GM19238 (cell line): ENCODE measurements around the gene SCYL1.

Experiments used
- DNase-seq: peaks from one replicate; pipeline ENCODE4 v3.0.0; 2011; ENCODE audit warnings: low spot score; ENCODE audit not compliant: insufficient read length

SCYL1 gene

DNA sequence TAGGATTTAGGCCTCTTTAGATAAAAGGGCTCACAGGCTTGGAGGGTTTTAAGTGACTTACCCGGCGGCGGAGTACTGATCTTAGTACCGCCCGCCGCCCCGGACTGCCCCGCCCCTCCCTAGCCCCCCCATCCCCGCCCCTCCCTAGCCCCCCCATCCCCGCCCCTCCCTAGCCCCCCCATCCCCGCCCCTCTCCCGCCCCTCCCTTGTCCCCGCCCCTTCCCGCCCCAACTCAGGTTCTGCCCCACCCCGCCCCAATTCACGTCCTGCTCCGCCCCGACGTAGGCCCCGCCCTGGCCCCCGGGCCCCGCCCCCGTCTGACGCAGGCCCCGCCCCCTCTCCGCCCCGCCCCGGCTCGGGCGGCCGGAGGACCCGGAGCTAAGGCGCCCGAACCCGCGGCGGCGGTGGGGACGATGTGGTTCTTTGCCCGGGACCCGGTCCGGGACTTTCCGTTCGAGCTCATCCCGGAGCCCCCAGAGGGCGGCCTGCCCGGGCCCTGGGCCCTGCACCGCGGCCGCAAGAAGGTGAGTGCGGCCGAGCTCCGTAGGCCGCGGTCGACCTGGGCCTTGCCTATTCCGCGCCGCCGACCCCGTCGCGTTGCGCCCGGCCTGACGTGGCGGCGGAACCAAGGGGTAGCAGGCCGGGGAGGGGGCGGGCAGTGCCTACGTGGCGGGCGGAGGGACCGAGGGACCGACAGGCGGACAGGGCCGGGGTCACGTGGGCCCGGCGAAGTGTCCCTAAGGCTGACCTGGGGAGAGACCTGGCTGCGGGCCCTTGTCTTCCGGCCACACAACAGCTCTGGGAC, at the start of gene SCYL1:
TSS of gene SCYL1 (plus strand) at position 343 of the 805 bp plus-strand sequence. CDS start at position 414, 71 bp downstream.
- peak; percentile 76 for DNase-seq

DNA sequence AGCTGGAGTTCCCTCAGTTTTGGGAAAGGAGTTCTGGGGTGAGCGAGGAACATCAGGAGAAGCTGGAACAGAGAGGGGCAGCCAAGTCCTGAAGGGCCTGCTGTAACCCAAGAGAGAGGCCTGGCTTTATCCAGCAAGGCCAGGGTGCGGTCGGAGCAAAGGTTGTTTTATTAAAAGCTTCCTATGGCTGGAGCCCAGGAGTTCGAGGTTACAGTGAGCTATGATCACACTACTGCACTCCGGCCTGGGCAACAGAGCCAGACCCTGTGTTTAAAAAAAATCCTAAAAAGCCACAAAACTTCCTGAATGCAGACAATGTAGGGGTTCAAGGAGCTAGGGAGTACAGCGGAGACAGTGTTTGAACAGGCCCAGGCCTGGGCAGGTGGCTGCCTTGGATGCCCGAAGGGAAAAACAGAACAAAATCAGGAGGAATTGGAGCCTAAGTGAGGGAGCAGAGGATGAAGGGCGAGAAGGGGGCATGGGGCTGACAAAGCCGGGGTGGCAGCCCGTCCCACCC, 48.2 kb upstream of the SCYL1 start:
- DNase-seq, result no peak

DNA sequence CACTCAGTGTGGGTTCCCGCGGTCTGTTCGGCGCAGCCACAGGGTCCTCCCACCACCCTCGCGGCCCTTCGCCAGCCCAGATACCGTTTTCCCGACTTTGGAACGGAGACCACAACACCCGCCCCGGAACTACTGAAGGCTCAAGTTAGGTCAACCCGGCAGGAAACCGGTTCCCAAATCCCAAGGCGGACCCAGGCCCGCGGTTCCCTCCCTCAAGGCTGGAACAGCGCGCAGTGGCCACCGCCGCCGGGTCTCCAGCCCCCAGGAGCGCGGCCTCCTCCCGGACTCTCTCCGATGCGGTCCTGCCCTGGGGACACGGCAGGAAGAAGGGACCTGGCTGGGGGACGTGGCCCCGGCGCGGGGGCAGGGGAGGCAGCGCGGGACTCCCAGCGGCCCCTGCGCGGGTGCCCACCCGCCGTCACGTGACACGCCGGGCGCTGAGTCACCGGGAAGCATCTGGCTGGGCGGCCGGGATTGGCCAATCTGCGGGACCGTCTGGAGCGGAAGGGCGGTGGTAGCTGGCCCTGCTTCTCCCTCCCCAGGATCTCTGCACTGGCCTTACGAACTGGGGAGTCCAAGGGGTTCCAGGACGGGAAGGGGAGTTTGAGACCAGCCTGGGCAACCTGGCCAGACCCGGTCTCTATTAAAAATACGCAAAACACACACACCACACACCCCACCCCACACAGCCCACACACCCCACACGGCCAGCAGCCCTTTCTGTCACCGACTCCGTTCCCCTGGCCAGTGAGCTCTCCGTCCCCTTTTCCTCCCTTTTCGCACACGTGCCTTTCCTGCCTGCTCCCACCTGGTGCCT, 47.5 kb upstream of the SCYL1 start:
- DNase-seq, result peak; percentile 95

DNA sequence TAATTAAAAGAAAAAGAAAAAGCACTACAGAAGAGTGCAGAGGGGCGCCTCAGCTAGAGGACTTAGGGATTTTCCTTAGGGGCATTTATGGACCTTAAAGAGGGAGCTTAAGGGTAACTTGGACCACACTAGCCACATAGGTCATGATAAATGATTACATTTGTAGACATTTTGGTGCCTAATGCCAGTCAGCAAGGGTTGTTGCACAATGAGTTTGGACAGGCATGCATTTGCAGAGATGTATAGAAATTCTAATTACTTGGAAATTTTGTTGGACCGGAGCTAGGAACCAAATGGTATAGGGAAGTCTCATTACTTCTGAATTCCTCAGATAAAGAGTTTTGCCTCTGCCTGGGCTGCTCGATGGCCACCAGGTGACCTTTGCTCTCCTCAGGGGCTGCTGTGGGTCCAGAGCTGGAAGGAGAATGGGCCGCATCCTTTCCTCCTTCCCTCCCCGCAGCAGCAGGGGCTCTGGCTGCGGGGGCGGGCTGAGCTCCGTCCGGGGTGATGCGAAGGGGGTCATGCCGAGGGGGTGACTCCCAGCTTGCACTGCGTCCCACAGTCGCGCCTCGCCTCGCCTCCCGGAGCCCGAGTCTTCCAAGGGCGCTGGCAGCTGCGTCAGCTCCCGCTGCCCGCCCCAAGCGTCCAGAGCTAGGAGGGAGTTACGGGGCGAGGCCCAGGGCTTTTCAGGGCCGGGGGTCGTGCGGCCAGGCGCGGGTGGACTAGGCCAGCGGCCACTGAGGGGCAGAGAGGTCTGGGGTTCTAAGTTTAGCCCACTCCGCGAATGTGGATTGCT, 46.3 kb upstream of the SCYL1 start:
- DNase-seq, result no peak

DNA sequence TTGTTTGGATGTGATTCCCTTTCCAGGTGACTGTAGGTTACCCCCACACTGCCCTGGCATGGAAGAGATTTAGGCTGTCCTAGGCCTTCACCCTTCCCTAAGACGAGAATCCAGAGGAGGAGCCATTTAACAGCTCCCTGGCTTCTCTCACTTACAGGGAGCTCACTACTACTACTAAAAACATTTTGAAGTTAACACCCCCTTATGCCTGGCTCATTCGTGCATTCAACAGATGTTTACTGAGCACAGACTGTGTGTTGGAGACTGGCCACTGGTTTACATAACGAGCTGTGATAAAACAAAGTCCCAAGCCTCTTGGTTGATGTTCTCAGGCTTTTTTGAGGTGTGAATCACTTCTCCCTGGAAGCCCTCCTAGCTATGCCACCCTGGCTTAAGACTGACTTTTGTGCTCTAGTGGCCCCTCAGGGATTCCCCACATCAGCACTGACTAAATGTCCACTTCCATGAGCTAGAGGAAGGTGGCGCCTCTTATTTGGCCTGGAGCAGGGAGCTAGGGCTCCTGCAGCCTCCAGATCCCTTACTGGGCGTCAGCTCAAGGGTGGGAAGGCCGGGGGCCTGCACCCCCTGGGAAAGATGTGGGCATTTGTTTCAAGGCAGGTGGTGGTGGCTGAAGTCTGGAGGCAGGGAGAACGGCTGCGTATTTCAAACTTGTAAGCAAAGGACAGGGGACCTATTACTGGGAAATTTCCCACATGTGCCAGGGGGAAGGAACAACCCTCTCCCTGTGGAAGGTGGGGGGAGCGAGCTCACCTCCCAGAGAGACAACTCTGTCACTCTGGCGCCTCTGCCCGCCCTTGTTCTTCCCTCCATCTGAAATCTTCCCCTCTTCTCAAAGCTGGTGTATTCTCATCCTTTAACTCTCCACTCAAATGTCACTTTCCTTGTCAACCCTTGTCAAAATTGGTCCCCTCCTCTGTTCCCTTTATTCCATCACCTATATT, 45.4 kb upstream of the SCYL1 start:
- no peak for DNase-seq

DNA sequence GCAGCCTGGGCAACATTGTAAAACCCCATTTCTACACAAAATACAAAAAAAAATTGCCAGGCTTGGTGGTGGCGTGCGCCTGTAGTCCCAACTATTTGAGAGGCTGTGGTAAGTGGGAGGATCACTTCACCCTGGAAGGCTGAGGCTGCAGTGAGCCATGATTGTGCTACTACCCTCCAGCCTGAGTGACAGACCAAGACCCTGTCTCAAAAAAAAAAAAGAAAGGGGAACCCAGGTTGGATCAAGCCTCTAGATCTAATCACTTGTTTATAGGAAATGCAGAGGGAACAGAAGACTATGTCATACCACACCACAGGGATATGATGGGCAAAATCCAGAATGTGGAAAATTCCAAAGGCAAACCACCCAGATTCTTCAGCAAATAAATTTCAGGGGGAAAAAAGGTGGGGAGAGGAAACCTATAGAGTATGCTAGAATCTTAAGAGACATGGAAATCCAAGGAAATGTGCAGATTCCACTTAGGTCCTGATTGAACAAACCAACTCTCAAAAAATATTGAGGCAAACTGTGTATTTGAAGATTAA, 42.5 kb upstream of the SCYL1 start:
- DNase-seq, result no peak

DNA sequence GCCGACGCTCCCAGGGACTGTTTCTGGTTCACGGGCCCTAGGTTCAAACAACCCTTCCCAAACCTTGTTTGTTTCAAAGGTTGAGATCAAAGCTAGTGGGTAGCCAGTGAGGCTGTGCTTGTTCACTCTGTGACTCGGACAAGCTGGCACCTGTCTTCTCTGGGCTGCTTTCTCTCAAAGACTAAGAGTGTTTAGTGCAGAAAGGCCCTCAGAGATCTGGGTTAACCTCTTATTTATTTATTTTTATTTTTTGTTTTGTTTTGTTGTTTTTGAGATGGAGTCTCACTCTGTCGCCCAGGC, 39.0 kb upstream of the SCYL1 start:
- DNase-seq, result no peak

DNA sequence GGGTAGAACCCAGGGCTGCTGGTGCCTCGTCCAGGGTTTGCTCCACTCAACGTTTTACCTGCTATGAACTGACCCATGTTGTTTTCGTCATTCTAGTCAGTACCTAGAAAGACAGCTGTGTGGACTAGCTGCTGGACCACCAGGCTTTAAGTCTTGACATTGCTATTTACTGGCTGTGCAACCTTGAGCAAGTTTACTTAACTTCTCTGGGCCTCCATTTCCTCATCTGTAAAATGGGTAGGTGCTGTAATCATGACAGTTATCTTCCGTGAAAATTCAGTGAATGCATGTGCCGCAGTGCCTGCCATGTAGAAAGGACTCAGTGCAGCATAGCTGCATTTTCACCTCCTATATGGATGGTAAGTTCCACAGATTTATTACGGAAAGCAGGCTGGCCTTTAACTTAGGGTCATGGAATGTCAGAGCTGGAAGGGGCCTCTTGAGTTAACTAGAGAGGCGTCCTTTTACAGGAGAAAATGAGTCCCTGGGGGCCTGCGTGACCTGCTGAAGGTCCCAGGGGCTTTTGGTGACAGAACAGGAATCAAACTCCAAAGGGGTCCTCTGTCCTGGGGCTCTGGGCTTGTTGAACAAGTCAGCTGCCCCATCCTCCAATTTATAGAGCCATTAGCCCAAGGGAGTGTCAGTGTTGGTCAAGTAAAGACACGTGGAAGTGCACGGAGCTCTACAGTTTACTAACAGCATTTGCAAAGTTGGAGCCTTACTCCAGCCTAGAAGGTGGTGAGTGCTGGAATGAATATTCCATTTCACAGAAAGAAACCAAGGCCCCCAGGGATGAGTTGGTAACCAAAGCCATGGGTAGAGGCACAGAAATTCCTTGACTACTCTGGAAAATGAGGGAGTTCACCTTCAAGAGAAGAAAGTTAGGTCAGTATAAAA, 38.1 kb upstream of the SCYL1 start:
- DNase-seq, result no peak

DNA sequence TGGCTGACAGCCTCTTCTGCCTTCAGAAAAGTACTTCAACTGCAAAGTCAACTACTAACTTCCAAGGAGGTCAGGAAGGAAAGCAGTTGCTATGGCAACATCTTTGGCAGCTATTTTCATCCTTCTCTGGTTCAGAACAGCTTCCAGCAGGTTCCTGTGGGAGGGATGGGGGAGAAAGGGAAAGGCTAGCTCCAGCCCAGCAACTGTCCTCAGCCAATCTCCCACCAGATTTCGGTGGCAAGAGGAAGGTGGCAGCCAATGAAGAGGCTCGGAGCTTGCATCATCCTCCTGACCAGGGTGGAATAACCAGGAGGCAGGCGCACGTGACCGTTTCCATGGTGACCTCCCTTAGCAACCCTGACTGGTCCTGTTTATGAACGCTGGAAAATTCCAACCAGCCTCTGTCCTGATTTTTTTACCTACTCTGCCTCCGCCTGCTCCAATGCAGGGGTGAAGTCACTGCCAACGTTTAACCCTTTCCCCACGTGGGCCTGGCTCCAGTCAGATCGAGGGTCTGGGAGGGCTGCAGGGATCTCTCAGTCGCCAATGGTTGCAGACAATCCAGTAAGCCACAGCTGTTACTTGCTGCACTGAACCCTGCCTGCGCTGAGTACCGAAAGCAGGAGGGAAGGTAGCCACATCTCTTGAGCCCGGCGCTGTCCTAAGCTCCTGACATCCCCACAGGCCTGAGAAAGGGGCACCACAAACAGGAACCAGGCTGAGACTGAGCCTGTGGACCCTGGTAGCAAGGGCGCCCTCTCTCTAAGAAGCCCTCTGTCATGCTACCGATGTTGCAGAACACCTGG, 37.2 kb upstream of the SCYL1 start:
- DNase-seq, result peak; percentile 70

DNA sequence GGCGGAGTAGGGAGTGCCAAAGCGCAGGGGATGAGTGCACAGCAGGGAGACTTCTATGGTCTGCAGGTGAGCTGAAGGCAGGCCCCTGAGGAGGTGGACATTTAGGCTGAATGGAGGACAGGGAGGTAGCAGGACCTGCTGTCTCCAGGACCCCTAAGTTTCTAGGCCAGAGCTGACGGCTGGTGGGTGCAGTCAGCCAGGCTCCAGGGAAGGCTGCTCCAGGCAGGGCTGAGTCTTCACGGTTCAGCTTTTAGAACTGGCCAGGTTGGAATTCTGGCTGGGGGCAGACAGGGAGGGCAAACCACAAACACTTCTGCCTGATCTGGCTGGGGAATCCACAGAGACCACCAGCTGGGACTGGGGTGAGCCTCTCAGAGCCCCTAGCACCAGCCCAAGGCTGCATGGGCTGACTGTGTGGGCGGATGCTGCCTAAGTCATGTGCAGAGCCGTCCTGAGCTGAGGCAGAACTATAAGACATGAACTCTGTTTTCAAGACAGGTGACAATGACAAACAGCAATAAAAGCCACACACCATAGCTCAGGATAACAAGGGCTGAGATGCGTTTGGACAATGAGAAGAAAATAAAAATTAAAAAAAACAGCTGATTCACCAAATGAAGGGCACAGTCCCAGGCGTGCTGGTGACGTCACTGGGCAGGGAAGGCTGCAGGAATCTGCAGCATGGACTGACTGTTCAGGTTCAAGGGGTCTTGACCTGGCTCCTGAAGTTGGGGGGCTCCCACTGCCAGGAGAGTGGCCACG, 36.4 kb upstream of the SCYL1 start:
- DNase-seq, result no peak

DNA sequence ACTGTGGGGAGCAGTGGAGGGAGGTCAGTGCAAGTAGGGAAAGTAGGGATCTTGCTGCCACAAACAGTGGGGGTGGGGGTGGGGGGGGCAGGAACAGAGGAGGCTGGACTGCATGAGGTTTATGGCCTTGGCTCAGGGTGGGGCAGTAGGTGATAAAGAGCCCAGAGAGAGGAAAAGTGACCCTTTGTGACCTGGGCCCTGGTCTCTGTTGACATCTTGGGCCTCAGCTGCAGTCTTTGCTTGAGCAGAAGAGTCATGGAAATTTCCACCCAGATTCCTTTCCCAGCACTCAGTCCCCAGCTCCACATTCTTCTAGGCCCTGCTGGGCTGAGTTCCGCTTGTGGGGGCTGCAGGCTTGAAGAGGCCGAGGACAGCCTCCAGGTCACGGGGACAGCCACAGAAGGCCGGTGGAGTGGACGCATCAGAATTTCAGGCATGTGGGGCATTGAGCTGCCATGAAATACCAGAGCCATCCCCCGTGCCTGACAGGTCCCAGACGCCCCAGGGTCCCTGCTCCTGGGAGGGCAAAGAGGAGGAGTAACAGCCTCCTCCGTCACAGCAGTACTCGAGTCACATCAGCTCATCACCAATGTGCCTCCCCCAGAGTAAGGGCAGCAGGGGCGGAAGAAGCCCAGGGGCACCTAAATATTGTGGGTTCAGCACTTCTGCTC, 35.7 kb upstream of the SCYL1 start:
- DNase-seq, result no peak

DNA sequence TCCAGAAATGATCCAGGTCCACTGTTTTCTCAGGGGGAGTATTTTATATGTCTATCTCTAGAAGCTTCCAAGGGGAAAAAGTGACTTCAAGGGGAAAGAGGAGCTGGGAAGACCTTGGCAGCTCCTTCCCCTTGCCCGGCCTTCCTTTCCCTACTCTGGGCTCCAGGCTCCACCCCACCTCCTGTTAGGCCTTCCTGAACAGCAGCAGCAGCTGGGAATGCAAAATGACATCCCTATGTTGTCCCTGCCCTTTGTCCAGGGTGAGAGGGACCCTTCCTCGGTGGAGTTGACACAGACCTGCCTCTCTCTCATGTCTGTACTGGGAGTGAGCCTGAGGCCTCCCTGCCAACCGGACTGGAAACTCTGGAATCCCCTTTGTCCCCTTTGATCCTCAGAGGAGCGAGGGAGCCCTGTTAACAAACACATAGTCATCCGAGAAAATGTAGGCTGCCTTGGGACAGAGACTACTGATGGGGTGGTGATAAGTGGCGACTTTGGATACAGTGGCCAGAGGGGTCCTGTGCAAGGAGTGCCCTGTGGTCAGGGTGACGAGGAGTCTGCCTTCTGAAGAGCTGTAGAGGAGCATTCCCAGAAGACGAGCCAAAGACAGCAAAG, 35.1 kb upstream of the SCYL1 start:
- DNase-seq, result no peak

DNA sequence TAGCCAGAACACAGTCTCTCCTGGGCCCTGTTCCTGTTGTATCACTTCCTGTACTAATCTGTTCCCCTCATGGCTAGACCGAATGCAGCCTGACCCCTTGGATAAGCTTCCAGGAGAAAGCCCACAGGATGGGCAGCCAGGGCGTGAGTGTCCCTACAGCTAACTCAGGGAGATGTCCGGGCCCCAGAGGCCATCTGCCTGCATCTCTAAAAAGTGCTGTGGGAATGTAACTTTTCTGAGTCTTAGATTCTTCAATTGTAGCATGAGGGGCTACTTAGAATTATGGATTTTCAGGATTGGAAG, 33.8 kb upstream of the SCYL1 start:
- DNase-seq, result no peak

DNA sequence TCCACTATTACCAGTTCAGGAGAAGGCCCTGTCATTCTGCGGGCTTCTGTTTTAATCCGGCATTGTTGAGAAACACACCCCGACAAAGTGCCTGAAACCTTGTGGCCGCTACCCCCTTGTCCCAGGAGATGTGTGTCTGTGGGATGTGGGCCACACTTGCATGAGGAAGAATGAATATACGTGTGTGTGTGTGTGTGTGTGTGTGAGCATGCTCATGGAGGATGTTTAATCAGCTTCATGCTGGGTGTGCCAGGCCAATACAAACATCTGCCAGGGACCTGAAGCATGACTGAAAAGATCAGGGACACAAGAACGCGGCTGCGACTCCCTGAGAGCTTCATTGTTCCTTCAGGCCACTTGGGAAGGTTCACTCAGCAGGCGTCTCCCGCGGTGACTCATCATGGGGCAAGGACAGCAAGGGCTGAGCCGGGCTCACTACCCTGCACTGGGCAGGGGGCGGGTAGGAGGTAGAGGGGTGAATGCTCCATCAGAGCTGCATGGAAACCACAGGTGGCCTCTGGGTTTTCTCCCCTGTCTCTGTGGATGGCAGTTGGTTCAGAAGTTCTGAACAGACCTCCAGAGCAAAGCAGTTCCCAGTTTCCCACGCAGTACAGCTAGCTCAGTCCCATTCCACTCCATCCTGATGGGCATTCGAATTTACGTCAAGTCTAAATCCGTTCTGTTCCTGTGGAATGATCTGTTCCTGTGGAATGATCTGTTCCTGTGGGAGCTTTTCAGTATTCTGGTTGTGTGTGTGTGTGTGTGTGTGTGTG, 33.1 kb upstream of the SCYL1 start:
- no peak for DNase-seq

DNA sequence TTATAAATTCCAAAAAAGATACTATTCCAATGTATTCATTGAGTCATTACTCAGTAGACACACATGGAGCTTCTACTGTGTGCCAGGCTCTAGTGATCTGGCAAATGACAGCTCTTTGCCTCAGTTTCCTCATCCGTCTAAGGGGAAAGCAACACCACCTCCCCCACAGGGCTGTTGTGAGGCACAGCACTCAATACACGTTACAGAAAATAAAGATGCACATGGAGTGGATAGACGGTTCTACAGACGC, 32.6 kb upstream of the SCYL1 start:
- DNase-seq, result no peak

DNA sequence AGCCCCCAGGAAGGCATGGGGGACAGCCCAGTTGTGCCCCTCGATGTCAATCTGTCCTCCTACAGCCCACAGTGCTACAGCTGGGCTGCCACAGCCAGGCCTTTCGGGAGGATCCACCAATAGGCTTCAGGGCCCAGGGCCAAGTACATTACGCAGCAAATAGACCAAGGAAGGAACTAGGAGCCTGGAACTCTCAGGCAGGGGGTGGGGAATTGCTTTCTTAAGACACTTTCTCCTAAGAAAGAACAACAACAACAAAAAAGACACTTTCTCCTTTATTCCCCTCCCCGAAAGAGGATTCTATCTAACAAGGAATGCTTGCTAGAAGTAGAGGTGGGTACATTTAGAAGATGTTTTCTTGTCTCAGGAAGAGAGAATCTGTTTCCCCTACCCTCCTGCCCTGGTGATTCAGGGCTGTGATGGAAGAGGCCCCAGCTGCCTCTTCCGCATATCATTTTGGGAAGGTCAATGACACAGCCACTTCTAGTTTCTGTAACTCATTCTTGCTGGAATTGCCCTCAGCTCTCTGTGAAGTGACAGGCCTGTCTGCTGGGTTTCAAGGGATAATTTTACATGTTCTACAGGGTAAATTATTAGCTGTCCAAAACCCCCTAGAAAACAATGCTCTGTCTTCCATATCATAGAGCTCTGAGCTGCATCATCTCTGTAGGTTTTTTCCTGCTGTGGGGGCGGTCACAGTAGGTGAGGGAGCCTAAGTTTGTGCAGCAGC, 32.1 kb upstream of the SCYL1 start:
- DNase-seq, result no peak
